GM13977 (cell line): ENCODE results near the gene CAMTA1.

Experiments used
- DNase-seq: peaks from one replicate; pipeline ENCODE4 v3.0.0; 2012; ENCODE audit warnings: low spot score
- in situ Hi-C: fragments of 300-500 bp; cut with MboI; formaldehyde crosslinking; loops from one replicate; pipeline ENCODE4 v1.12.0; 2022; ENCODE audit warnings: low sequenced_read_pairs, low pct_unique_long_range_greater_than_20kb, mixed read lengths, inconsistent platforms; ENCODE audit not compliant: unreplicated experiment
- TF ChIP-seq, protein P1 (sequence below): IDR thresholded peaks from 2 replicates; pipeline ENCODE4 v1.5.1; 2012; ENCODE audit warnings: mild to moderate bottlenecking, control low read depth; ENCODE audit not compliant: insufficient read depth; ENCODE audit errors: extremely low read depth, missing control alignments

Gene CAMTA1

DNA sequence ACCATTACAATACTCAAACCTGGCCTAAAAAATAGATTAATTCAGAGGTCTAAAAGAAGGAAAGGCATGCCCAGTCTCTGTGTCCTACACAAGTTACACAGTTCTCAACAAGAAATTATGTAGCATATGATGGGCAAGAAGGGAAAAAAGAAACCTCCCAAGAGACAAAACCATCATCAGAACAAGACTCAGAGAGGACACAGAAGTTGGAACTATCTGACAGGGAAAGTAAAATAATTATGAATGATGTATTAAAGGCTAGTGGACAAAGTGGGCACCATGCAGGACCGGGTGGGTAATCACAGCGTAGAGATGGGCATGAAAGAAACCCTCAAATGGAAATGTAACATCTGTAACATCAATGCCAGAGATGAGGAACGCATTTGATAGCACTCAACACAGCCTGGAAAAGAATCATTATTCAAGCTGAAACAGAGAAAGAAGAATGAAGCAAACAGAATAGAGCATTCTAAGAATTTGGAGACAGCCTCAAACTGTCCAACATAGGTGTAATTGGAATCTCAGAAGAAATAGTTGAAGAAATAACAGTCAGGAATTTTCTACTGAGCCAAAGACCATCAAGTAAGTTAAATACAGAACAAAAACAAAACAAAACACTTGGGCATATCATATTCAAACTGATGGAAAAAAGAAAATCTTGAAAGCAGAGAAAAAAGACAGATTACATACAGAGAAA lies 1028.6 kb downstream of the CAMTA1 start:
- TF ChIP-seq, protein P1, sequence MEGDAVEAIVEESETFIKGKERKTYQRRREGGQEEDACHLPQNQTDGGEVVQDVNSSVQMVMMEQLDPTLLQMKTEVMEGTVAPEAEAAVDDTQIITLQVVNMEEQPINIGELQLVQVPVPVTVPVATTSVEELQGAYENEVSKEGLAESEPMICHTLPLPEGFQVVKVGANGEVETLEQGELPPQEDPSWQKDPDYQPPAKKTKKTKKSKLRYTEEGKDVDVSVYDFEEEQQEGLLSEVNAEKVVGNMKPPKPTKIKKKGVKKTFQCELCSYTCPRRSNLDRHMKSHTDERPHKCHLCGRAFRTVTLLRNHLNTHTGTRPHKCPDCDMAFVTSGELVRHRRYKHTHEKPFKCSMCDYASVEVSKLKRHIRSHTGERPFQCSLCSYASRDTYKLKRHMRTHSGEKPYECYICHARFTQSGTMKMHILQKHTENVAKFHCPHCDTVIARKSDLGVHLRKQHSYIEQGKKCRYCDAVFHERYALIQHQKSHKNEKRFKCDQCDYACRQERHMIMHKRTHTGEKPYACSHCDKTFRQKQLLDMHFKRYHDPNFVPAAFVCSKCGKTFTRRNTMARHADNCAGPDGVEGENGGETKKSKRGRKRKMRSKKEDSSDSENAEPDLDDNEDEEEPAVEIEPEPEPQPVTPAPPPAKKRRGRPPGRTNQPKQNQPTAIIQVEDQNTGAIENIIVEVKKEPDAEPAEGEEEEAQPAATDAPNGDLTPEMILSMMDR = no peak
- in situ Hi-C loops = no loop called here
- no peak for DNase-seq
